ENCODE data around the gene ECE1.

DNA sequence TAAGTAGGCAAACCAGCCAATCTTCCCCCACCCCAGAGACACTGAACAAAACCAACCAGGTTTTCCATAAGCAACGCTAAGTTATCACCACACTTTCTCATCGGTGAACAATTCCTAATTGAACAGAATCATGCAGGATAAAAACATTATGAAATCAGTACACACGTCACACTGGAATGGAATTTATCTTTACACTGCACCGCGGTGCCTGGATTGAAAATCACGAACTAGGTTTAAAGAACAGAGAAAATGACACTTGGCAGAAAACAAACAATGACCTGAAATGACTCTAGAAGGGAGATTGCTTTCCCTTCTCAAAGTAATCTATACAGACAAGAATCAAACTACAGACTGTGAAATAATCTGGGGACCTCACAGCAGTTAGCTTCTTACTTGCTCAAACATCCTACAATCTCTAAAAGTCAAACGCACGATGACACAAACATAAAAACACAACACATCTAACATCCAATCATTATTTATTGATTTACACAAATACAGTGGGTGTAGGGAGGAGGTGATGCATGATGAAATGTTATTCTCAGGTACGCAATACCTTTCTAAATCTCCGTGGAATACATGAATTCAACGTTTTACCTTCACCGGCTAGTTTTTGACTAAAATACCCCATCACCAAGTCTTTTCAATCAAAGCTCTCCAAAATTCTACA lies 115.5 kb downstream of the ECE1 start:
- TF ChIP-seq EZH2 (IDR thresholded peaks at IDR 0.05; ENCODE audit: insufficient read depth, poor library complexity, severe bottlenecking), result no peak
- no peak for TF ChIP-seq EZH2phosphoT487 (IDR thresholded peaks at IDR 0.05; ENCODE audit: insufficient read depth, low read depth)
